T follicular helper cell (primary cell): ENCODE measurements around the gene PSMF1.
A peak's percentile ranks its signal among the peaks of the same experiment; 100 is the strongest.

Source experiments
- DNase-seq: peaks from one replicate; pipeline ENCODE4 v3.0.0-alpha.2; 2020; ENCODE audit warnings: low read depth

PSMF1 gene

DNA sequence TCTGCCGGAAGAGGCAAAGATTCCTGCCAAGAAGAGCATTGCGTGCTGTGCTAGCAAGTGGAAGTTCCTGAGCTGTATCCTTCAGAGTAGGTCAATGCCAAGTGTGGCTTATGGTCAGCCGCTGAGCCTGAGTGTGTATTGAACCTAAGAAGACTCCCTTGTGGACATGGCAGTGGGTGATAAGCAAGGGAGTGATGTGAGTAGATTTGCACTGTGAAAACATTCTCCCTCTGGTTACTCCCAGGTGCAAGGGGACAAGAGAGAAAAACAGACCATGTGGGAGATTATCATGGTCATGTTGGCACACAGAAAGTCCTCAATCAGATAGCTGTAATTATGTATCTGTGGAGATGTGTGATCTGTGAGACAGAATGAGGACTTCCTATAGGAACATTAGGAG is 72.4 kb downstream of the PSMF1 start:
- no peak for DNase-seq

DNA sequence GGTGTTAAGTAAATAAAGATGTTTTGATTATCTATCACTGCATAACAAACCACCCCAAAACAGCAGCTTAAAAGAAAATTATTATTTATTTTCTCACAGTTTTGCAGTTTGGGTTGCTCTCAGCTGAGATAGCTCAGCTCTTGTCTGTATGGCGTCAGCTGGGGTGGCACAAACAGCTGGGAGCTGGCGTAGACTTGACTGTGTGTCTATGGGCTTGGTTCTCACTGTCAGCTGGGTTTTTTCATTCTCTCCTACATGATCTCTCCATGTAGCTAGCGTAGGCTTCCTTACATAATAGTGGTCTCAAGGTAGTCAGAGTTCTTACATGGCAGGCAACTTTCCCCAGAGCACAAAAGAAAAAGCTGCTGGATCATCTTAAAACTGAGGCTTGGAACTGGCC is 72.9 kb downstream of the PSMF1 start:
- DNase-seq, result no peak

DNA sequence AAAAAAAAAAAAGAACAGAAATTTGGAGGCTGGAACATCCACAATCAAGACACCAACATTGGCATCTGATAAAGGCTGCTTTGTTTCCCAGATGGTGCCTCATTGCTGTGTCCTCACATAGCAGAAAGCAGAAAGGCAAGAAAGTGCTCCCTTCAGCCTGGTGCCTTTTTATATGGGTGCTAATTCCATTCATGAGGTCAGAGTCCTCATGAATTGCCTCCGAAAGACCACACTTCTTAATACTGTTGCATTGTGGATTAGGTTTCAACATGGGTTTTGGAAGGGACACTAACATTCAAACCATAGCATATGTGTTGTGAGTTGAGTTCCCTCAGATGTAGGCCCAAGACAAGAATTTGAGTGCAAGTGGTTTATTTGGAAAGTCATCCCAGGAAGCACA is 76.8 kb downstream of the PSMF1 start:
- DNase-seq, result no peak

GRCh38 chr20:1196634-1197033 is 78.2 kb downstream of the PSMF1 start:
- no peak for DNase-seq

DNA sequence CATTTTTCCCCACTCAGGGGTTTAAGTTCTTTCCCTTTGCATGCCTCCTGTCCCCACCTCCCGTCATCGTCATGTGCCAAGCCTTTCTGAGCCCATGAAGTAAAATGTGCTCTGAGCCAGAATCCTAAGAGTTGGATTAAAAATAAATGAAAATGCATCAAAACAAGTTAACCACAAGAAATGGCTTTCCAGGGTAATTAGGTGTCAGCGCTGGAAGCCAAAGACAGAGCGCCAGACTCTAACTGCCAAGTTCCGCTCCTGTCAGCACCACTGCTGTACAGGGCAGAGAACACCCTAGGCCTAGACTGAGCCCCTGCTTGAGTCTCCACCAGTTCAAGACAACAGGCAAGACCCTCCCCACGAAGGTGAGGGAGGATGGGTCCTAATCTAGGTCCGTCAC is 79.4 kb downstream of the PSMF1 start:
- no peak for DNase-seq

GRCh38 chr20:1198751-1199150 is 80.3 kb downstream of the PSMF1 start:
- DNase-seq, result no peak

GRCh38 chr20:1199212-1199873 is 80.9 kb downstream of the PSMF1 start:
- DNase-seq, result no peak

- no peak for DNase-seq
Measured at GRCh38 chr20:1199964-1200363, 81.6 kb downstream of the PSMF1 start.

DNA sequence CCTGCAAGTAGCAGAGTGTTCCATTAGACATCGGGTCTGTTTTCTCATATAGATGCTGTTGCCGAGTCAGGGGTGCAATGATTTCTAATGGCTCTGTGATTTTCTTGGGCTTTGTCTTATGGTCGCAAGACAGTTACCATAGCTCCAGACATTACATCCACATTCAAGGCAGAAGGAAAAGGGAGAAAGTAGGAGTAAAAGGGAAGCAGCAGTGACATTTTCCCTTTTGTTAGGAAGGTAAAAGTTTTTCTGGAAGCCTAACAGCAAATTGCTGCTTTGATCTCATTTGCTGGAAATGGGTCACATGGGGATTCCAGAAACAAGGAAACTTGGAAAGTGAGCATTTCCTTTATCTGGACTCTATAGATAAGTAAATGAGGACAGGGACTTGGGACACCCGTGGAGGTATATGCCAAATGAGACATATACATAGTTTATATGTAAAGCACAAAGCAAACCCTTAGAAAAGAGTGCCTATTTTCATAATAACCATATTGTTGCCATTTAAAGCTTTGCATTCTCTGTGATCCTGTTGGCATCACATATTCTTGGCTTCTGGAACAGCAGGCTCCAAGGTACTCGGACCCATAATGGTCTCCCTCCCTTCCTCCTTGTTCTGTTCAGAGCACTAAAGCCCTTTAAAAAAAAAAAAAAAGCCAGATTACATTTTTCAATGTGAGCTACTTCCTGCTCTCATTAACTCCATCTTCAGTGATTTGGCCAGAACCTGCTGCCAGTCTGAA is 84.5 kb downstream of the PSMF1 start, which contains the start of gene C20orf202:
Gene C20orf202 (plus strand): TSS at position 693 of the 743 bp plus-strand sequence. CDS start 132 bp downstream, outside the sequence.
- no peak for DNase-seq

- no peak for DNase-seq
Measured at GRCh38 chr20:1203630-1204029, 85.2 kb downstream of the PSMF1 start.

DNA sequence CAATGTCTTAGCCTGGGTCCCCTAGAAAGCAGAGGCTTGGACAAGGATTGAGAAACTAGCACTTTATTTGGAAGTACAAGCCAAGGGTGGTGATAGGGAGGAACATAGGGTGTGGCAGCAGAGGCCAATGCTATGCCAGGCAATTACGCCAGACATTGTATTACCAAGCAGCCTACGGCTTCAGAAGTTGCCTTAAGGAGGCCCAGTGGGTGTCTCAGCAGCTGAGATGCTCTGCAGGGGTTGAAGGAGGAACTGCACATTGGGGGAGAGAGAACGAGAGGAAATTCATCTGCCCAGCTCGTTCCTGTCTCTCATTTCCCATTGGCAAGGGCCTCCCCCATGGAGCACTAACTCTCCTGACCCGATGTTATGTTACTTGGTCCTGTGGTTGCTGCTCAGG is 85.7 kb downstream of the PSMF1 start:
- DNase-seq, result no peak

GRCh38 chr20:1204576-1204975 is 86.2 kb downstream of the PSMF1 start:
- DNase-seq, result no peak

DNA sequence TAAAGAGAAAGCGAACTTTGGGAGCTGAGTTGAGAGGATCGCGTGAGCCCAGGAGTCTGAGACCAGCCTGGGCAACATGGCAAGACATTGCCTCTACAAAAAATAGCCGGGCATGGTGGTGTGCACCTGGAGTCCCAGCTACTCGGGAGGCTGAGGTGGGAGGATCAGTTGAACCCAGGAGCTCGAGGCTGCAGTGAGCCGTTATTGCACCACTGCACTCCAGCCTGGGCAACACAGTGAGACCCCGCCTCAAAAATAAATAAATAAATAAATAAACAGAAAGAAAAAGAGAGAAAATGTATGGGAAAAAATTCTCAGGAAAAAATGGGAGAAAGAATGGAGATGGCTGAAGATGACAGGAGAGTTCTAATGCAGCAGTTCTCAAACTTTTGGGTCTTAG is 87.4 kb downstream of the PSMF1 start:
- no peak for DNase-seq

- DNase-seq, result no peak
Measured at GRCh38 chr20:1206366-1207148, 88.2 kb downstream of the PSMF1 start.

DNA sequence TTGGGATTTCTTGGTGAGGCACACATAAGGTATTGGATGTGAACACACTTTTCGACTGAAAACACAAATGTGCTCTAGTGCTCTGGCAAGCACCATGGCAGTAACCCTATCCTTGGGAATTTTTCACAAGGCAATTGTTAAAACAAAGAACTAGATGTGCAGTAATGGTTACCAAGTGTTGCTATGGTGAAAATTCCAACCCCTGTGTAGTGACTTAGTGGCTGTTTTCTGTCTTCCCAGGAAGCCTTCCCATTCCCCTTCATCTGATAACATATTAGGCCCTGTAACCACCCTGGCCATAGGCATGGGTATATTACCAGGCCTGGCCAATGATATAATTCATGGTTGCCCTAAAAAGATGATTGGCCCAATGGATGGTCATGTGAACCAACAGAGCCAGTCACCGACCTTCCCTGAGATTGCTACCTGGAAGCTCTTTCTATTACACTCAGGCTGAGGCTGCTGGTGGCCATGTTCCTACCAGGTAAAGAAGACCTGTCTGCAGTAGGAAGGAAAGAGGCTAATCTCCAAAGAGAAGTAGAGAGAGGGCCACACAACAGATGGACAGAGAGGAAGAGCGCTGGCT is 89.0 kb downstream of the PSMF1 start:
- no peak for DNase-seq

DNA sequence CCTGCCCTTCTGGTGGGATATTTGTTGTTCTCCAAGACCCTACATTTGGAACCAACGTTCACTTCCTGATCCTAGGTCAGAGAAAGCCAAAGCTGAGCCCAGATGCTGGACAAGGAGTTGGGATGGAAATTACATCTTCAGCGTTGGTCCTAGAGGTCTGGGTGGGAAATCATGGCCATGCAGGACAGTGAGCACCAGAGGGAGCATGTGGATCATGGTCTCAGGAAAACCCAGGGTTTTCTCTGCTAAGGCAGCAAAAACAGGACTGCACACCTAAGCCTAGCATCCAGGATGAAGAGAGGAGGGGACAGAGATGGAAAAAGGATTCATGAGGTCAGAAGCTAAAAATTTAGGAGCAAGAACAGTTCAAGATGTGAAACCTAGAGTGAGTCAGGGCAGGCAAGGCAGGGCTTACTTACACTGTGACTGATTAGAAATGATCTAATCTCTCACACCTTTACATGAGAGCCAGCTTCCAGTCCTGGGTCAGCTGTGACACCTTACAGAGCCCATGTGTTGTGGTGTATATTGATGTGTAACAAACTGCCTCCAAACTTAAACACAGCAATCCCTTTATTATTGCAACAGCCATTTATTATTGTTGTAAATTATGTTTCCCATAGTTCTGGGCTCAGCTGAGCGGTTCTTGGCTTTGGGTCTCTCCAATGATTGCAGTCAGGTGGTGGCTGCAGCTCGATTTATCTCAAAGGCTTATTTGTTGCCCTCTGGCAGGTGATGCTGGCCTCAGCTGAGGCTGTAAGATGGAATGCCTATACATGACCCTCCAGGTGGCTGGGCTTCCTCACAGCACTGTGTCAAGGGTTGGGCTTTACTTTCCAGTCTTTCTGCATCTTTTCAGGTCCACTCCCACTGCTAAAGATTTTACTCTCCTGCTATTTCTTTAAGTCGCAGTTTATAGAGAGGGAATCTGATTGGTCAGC is 91.3 kb downstream of the PSMF1 start:
- no peak for DNase-seq

GRCh38 chr20:1210501-1210900 is 92.1 kb downstream of the PSMF1 start:
- no peak for DNase-seq

DNA sequence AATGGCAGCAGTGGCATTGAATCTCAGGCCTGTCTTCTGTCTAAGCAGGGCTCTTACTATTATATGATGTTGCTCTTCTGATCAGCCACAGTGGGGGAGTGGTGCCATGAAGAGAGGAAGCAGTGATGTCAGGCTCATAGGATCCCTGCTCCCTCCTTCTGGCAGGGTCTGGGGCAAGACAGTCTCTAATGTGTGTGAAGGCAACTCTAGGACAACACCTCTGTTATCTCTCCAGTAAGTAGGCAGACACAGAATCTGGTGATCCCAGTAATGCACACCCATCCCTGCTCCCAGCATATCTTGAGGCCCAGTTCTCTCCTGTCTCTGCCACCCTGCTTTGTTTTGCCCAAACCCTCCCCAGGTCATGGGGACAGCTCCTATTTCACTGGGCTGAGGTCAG is 93.6 kb downstream of the PSMF1 start:
- no peak for DNase-seq

DNA sequence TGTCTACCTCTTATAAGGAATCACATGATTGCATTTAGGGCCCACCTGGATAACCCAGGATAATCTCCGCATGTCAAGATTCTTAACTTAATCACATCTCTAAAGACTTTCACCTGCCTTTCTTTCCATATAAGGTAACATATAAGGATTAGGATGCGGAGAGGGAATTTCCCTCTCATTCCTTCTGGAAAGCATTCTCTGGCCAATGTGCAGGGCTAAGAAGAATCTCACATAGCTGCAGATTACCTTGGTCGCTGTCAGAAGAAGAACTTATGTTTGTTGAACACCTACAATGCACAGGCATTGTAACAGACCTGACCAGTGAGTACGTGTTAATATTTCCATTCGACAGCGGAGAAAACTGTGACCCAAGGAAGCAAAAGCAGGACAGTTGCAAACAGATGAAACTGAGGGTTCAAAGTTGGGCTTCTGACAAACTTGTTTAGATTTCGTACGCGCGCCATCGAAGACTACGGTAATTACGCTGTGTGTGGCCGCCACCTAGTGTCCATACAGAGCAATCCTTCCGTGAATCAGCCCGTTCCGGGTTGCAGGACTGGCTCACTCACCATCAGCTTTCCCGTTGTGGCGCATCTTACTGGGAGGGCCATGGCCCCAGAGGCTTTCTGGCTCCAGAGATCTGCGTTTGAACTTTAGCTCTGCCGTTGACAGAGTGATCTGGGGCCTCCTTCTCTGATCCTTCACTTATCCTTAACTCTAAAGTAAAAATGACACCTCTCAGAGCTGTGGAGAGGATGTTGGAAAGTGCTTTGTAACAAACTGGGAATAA is 94.4 kb downstream of the PSMF1 start:
- DNase-seq, result peak; percentile 49

GRCh38 chr20:1214838-1215261 is 96.4 kb downstream of the PSMF1 start:
- DNase-seq, result no peak
